HG02588 (cell line): ENCODE data around the gene DDX18.

Experiments used
- ATAC-seq: cut with Tn5 transposase; IDR thresholded peaks from one replicate; pipeline ENCODE4 v1.9.1; 2021; ENCODE audit warnings: mild to moderate bottlenecking, moderate library complexity; ENCODE audit not compliant: unreplicated experiment

The DDX18 gene

GRCh38 chr2:117833911-117834310 lies 19.4 kb downstream of the DDX18 start:
- peak; percentile 34 for ATAC-seq

- ATAC-seq, result no peak
Observed at GRCh38 chr2:117834992-117835391, 20.5 kb downstream of the DDX18 start.

- ATAC-seq, result peak; percentile 64
Observed at GRCh38 chr2:117835990-117836760, 21.7 kb downstream of the DDX18 start.

- ATAC-seq, result no peak
Observed at GRCh38 chr2:117845304-117845703, 30.8 kb downstream of the DDX18 start.

GRCh38 chr2:117850015-117850414 lies 35.5 kb downstream of the DDX18 start:
- no peak for ATAC-seq

GRCh38 chr2:117850461-117850860 lies 36.0 kb downstream of the DDX18 start:
- ATAC-seq, result no peak

- ATAC-seq, result no peak
Observed at GRCh38 chr2:117851969-117852368, 37.5 kb downstream of the DDX18 start.

GRCh38 chr2:117853316-117853715 lies 38.8 kb downstream of the DDX18 start:
- no peak for ATAC-seq

GRCh38 chr2:117853873-117854272 lies 39.4 kb downstream of the DDX18 start:
- no peak for ATAC-seq

GRCh38 chr2:117854610-117855009 lies 40.1 kb downstream of the DDX18 start:
- no peak for ATAC-seq

GRCh38 chr2:117855886-117856285 lies 41.4 kb downstream of the DDX18 start:
- ATAC-seq, result no peak

GRCh38 chr2:117856415-117857210 lies 42.1 kb downstream of the DDX18 start:
- ATAC-seq, result no peak

GRCh38 chr2:117858336-117858735 lies 43.8 kb downstream of the DDX18 start:
- no peak for ATAC-seq

GRCh38 chr2:117858892-117859531 lies 44.5 kb downstream of the DDX18 start:
- no peak for ATAC-seq

- no peak for ATAC-seq
Observed at GRCh38 chr2:117859532-117859911, 45.0 kb downstream of the DDX18 start.

- ATAC-seq, result no peak
Observed at GRCh38 chr2:117859924-117860647, 45.6 kb downstream of the DDX18 start.

- ATAC-seq, result no peak
Observed at GRCh38 chr2:117862459-117862858, 48.0 kb downstream of the DDX18 start.

GRCh38 chr2:117875786-117876185 lies 61.3 kb downstream of the DDX18 start:
- ATAC-seq, result no peak

- ATAC-seq, result no peak
Observed at GRCh38 chr2:117879003-117879402, 64.5 kb downstream of the DDX18 start.
